Measurements from ENCODE around the gene CCNJL. TPM values are rescaled to one million over a fixed set of nuclear protein-coding genes. Genes with fewer than 3 reads are reported as not detected.

Gene CCNJL, protein sequence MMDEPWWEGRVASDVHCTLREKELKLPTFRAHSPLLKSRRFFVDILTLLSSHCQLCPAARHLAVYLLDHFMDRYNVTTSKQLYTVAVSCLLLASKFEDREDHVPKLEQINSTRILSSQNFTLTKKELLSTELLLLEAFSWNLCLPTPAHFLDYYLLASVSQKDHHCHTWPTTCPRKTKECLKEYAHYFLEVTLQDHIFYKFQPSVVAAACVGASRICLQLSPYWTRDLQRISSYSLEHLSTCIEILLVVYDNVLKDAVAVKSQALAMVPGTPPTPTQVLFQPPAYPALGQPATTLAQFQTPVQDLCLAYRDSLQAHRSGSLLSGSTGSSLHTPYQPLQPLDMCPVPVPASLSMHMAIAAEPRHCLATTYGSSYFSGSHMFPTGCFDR
- total RNA-seq (ENCODE audit: low replicate concordance): 8.4 and 9.4 TPM in 2 replicates

DNA sequence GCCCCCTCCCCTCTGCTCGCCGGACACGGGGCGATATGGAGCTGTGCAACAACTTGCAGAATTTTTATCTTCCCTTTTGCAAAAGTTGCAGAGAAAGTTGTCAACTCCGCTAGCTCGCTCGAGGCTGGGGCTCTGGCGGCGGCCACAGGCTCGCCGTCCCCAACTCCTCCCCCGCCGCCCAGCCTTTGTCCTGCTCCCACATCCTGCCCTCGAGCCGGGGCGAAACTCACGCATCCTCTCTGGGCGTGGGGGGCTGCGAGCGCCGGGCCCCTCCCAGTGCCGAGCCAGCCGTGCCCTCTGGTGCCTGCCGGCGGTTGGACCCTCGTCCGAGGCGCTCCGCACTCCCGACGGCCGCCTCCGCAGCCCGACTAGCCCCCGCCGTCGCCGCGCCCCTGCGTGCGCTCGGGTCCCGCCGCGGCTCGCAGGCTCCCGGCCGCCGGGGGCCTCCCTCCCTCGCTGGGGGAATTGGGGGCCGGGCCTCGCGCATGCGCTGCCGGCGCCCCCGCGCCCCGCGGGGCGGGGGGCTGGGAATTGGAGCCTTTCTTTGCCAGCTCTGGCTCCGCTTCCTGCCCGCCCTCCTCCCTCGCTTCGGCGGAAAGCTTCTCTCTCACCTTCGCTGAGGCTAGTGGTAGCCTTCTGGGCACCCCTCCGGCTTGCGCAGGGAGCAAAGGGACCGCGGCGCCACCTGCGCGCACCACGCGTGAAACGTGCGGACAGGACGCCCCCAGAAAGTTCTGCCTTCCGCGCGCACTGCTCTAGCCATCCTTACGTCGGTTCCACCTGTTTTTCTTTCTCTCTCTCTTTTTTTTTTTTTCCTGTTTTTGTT lies at the start of gene CCNJL:
Gene CCNJL (minus strand): TSS at position 431 of the 826 bp plus-strand sequence. CDS start 641 bp downstream, outside the sequence.
- DNase-seq (ENCODE audit: low spot score): peak; percentile 94
- Mint-ChIP-seq H3K36me3 (peaks cover 19% of the 10 kb centered on the region), H3K27ac (peak within 1 kb of the TSS; percentile 93), H3K9me3 (no peaks in the 10 kb centered on the region), H3K4me3 (peak within 1 kb of the TSS; percentile 97), H3K27me3 (ENCODE audit: insufficient read depth, low read depth) (peaks cover 9% of the 10 kb centered on the region), H3K4me1 (peaks cover 31% of the 10 kb centered on the region)
- peaks cover 16% of the 10 kb centered on the region for H3F3A ChIP-seq (ENCODE audit: low read depth)
- peaks cover 8% of the 10 kb centered on the region for H3K79me2 ChIP-seq (ENCODE audit: low read depth)
- peaks cover 19% of the 10 kb centered on the region for H3K4me1 ChIP-seq
- peaks cover 34% of the 10 kb centered on the region for H3K27me3 ChIP-seq
- peak within 1 kb of the TSS; percentile 83 for H3K4me3 ChIP-seq
- H3K9me3 ChIP-seq (ENCODE audit: low read depth): no peaks in the 10 kb centered on the region
- H3K4me2 ChIP-seq: peak within 1 kb of the TSS; percentile 96
- no peak for TF ChIP-seq EZH2 (IDR thresholded peaks at IDR 0.05)
- no peak for TF ChIP-seq CTCF (IDR thresholded peaks at IDR 0.05)
- no peak for TF ChIP-seq EZH2phosphoT487 (IDR thresholded peaks at IDR 0.05)
- no peak within 1 kb of the TSS for H3K9ac ChIP-seq
- H4K20me1 ChIP-seq (ENCODE audit: low read depth): peaks cover 40% of the 10 kb centered on the region
- peak within 1 kb of the TSS; percentile 92 for H2AFZ ChIP-seq (replicated peaks)
- H3K36me3 ChIP-seq: no peaks in the 10 kb centered on the region
- H3K27ac ChIP-seq: no peak within 1 kb of the TSS

DNA sequence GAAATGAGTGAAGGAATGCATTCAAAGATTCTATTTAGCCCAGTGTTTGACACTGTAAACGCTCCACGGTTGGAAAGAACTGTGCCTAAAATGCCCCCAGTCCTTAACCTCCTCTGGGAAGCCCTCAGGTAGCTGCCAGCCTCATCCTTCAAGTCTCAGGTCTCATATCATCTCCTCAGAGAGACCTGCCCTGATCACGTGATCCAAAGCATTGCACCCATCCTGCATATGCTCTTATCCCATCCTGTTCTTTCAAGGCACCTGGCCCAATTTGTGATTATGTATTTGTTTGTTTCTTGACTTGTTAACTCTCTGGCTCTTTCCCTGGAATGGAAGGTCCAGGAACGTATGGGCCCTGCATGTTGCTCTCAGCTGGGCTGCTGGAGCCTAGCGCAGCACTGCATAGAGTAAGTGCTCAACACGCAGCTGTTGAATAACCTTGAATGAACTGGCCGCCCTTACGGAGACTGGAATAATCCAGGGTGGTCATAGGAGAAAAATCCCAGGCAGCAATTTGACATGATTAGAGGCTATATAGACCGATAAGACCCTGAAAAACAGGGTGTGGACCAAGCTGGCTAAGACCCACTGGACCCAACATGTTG lies 49.4 kb upstream of the CCNJL start:
- H3K79me2 ChIP-seq (ENCODE audit: low read depth): no peaks in the 10 kb centered on the region
- H3K27ac ChIP-seq: no peak overlapping the region
- no peak overlapping the region for H3K4me2 ChIP-seq
- no peaks in the 10 kb centered on the region for H3K36me3 Mint-ChIP-seq
- H3K9me3 Mint-ChIP-seq: no peaks in the 10 kb centered on the region
- no peak overlapping the region for H3K9ac ChIP-seq
- H4K20me1 ChIP-seq (ENCODE audit: low read depth): no peaks in the 10 kb centered on the region
- no peak for DNase-seq (ENCODE audit: low spot score)
- no peak overlapping the region for H3K4me3 ChIP-seq
- H3K27ac Mint-ChIP-seq: no peak overlapping the region
- no peaks in the 10 kb centered on the region for H3K27me3 ChIP-seq
- no peaks in the 10 kb centered on the region for H3F3A ChIP-seq (ENCODE audit: low read depth)
- H3K4me1 Mint-ChIP-seq: peaks cover 31% of the 10 kb centered on the region
- peaks cover 3% of the 10 kb centered on the region for H3K27me3 Mint-ChIP-seq (ENCODE audit: insufficient read depth, low read depth)
- no peak overlapping the region for H2AFZ ChIP-seq (replicated peaks)
- TF ChIP-seq EZH2 (IDR thresholded peaks at IDR 0.05) (no peak), CTCF (IDR thresholded peaks at IDR 0.05) (no peak), EZH2phosphoT487 (IDR thresholded peaks at IDR 0.05) (no peak)
- H3K36me3 ChIP-seq: no peaks in the 10 kb centered on the region
- H3K4me1 ChIP-seq: peaks cover 19% of the 10 kb centered on the region
- H3K4me3 Mint-ChIP-seq: no peak overlapping the region
- no peaks in the 10 kb centered on the region for H3K9me3 ChIP-seq (ENCODE audit: low read depth)

DNA sequence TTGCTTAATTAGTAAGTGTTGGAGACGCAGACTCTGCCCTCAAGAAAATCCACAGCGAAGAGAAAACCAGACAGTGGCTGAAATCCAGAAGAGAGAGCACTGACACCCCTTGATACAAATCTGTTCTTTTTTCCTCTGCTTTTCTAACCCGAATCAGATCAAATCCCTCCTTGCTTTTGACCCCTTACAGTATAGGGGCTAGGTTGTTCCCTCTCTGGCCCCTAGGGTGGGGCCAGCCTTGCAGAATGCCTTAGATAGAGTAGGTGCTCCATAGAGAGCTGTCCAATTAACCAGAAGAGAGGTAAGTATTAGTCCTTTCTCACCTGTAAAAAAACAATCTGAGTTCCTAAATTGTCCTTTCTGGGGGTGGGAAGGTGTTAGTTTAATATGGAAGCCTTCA lies 47.9 kb upstream of the CCNJL start:
- no peaks in the 10 kb centered on the region for H3K27me3 ChIP-seq
- H3K4me3 ChIP-seq: no peak overlapping the region
- DNase-seq (ENCODE audit: low spot score): no peak
- no peaks in the 10 kb centered on the region for H3K79me2 ChIP-seq (ENCODE audit: low read depth)
- Mint-ChIP-seq H3K9me3 (no peaks in the 10 kb centered on the region), H3K27ac (no peak overlapping the region), H3K4me3 (no peak overlapping the region), H3K27me3 (ENCODE audit: insufficient read depth, low read depth) (peaks cover 3% of the 10 kb centered on the region), H3K36me3 (no peaks in the 10 kb centered on the region), H3K4me1 (peaks cover 43% of the 10 kb centered on the region)
- H3K36me3 ChIP-seq: no peaks in the 10 kb centered on the region
- no peak overlapping the region for H3K4me2 ChIP-seq
- H3K4me1 ChIP-seq: peaks cover 19% of the 10 kb centered on the region
- H3K9me3 ChIP-seq (ENCODE audit: low read depth): no peaks in the 10 kb centered on the region
- H4K20me1 ChIP-seq (ENCODE audit: low read depth): no peaks in the 10 kb centered on the region
- H3K27ac ChIP-seq: no peak overlapping the region
- no peak overlapping the region for H3K9ac ChIP-seq
- no peaks in the 10 kb centered on the region for H3F3A ChIP-seq (ENCODE audit: low read depth)
- TF ChIP-seq EZH2 (IDR thresholded peaks at IDR 0.05) (no peak), CTCF (IDR thresholded peaks at IDR 0.05) (peak; percentile 14)
- H2AFZ ChIP-seq (replicated peaks): peak overlapping the region; percentile 78
